LNCaP clone FGC (cell line): Measurements from ENCODE around the gene ELN.

ENCODE experiments used
- DNase-seq: peaks from one replicate; pipeline ENCODE4 v3.0.0-alpha.2; 2011; ENCODE audit warnings: low read depth
- H3K4me3 ChIP-seq: 2 replicates; pipeline ENCODE4 v1.5.1; 2011; ENCODE audit warnings: mild to moderate bottlenecking, low read depth, low read length, control low read depth
- CTCF ChIP-seq: IDR thresholded peaks from 2 replicates; pipeline ENCODE4 v1.5.1; 2012; ENCODE audit warnings: mild to moderate bottlenecking; ENCODE audit not compliant: control insufficient read depth, insufficient read depth; ENCODE audit errors: extremely low read depth

The ELN gene

GRCh38 chr7:74052628-74053027 is 24.7 kb downstream of the ELN start:
- no peak overlapping the region for H3K4me3 ChIP-seq
- no peak for TF ChIP-seq CTCF
- DNase-seq, result no peak

GRCh38 chr7:74053589-74054186 is 25.7 kb downstream of the ELN start:
- DNase-seq, result no peak
- no peak for TF ChIP-seq CTCF
- no peak overlapping the region for H3K4me3 ChIP-seq

GRCh38 chr7:74056096-74056915 is 28.3 kb downstream of the ELN start:
- no peak for TF ChIP-seq CTCF
- H3K4me3 ChIP-seq, result no peak overlapping the region
- DNase-seq, result no peak

GRCh38 chr7:74057216-74057925 is 29.4 kb downstream of the ELN start:
- no peak for TF ChIP-seq CTCF
- DNase-seq, result no peak
- no peak overlapping the region for H3K4me3 ChIP-seq

GRCh38 chr7:74057987-74058386 is 30.0 kb downstream of the ELN start:
- TF ChIP-seq CTCF, result no peak
- no peak overlapping the region for H3K4me3 ChIP-seq
- no peak for DNase-seq

- H3K4me3 ChIP-seq, result no peak overlapping the region
- TF ChIP-seq CTCF, result no peak
- no peak for DNase-seq
Measured at GRCh38 chr7:74058486-74058885, 30.5 kb downstream of the ELN start.
